HK-2 (cell line): ENCODE data around the gene INTS1.

Experiments
- DNase-seq: peaks from one replicate; pipeline ENCODE4 v3.0.0-alpha.2; 2018; ENCODE audit not compliant: unreplicated experiment

Gene INTS1

GRCh38 chr7:1503816-1504775 lies at the start of gene INTS1:
Gene INTS1 (minus strand): TSS chr7:1504389. CDS start chr7:1503960, 429 bp downstream.
- peak; percentile 94 for DNase-seq

GRCh38 chr7:1553512-1554210 lies 49.5 kb upstream of the INTS1 start:
- DNase-seq: no peak

- no peak for DNase-seq
These were observed 48.0 kb upstream of the INTS1 start for GRCh38 chr7:1552200-1552599.

- no peak for DNase-seq
These were observed 46.6 kb upstream of the INTS1 start for GRCh38 chr7:1550846-1551155.

- no peak for DNase-seq
These were observed 46.0 kb upstream of the INTS1 start for GRCh38 chr7:1550005-1550845.

- DNase-seq: no peak
These were observed 45.3 kb upstream of the INTS1 start for GRCh38 chr7:1549357-1550004.

GRCh38 chr7:1548944-1549343 lies 44.8 kb upstream of the INTS1 start:
- no peak for DNase-seq

- DNase-seq: no peak
These were observed 44.2 kb upstream of the INTS1 start for GRCh38 chr7:1548438-1548831.

- no peak for DNase-seq
These were observed 43.7 kb upstream of the INTS1 start for GRCh38 chr7:1547777-1548437.

GRCh38 chr7:1546909-1547776 lies 43.0 kb upstream of the INTS1 start:
- DNase-seq: no peak

- no peak for DNase-seq
These were observed 42.2 kb upstream of the INTS1 start for GRCh38 chr7:1546274-1546908.

GRCh38 chr7:1545417-1546246 lies 41.4 kb upstream of the INTS1 start:
- DNase-seq: no peak

- no peak for DNase-seq
These were observed 40.8 kb upstream of the INTS1 start for GRCh38 chr7:1544896-1545416.

- no peak for DNase-seq
These were observed 40.1 kb upstream of the INTS1 start for GRCh38 chr7:1544178-1544895.

GRCh38 chr7:1543826-1544177 lies 39.6 kb upstream of the INTS1 start:
- DNase-seq: no peak

- DNase-seq: no peak
These were observed 38.9 kb upstream of the INTS1 start for GRCh38 chr7:1542841-1543747.

GRCh38 chr7:1542329-1542728 lies 38.1 kb upstream of the INTS1 start:
- no peak for DNase-seq
